Neural crest cell (in vitro differentiated cells): ENCODE data around the gene OR1B1. TPM values are rescaled to one million over a fixed set of nuclear protein-coding genes. Genes with fewer than 3 reads are reported as not detected.

Source experiments
- DNase-seq: peaks from one replicate; pipeline ENCODE4 v3.0.0; 2021; ENCODE audit warnings: low read depth, mixed read lengths, low spot score
- H3K27ac Mint-ChIP-seq: one replicate; pipeline ENCODE4 v1.8.0; 2021; ENCODE audit warnings: mild to moderate bottlenecking, mixed read lengths; ENCODE audit not compliant: unreplicated experiment
- H3K27me3 Mint-ChIP-seq: 2 replicates; pipeline ENCODE4 v1.8.0; 2021; ENCODE audit warnings: low read depth, mild to moderate bottlenecking, mixed read lengths
- H3K36me3 Mint-ChIP-seq: 2 replicates; pipeline ENCODE4 v1.8.0; 2021; ENCODE audit warnings: low read depth, mild to moderate bottlenecking, mixed read lengths
- H3K4me1 Mint-ChIP-seq: 2 replicates; pipeline ENCODE4 v1.8.0; 2021; ENCODE audit warnings: mixed read lengths
- H3K4me3 Mint-ChIP-seq: one replicate; pipeline ENCODE4 v1.8.0; 2021; ENCODE audit warnings: mild to moderate bottlenecking, mixed read lengths
- H3K9me3 Mint-ChIP-seq: 2 replicates; pipeline ENCODE4 v1.8.0; 2021; ENCODE audit warnings: mixed read lengths
- long read RNA-seq: library from polyadenylated mRNA; unstranded; transcript quantifications from one replicate; pipeline ENCODE4 v2.0.0, GENCODE V29; 2020
- total RNA-seq: library from RNA; stranded (reverse); gene quantifications from 2 replicates; pipeline ENCODE4 v1.2.1, GENCODE V29; 2021
- TF ChIP-seq, protein P1 (sequence below): fragments of 200-600 bp; sonication (generic); conservative IDR thresholded peaks from 2 replicates; pipeline ENCODE4 v1.5.0; 2021; ENCODE audit warnings: antibody characterized with exemption, mild to moderate bottlenecking

The OR1B1 gene
- total RNA-seq, result not detected in 2 replicates
- long read RNA-seq, result 0 reads

DNA sequence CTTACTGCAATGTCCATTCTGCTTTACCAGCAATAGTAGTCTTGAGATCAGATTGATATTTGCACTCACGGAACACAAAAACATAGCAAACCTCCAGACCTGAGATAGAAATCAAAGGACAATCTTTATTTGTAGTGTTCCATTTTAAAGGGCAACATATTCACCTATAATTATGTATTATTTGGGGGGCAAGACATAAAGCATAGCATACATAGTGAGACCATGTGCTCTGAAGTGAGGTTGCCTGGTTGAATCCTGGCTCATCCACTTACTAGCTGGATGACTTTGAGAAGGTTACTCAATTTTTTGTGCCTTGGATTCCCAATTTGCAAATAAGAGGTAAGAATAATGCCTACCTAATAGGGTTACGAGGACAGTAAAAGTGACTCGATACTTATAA is at the start of gene OR1B1:
TSS of gene OR1B1 (minus strand) at position 101 of the 400 bp plus-strand sequence.
- peaks cover 10% of the 10 kb centered on the region for H3K9me3 Mint-ChIP-seq
- no peaks in the 10 kb centered on the region for H3K4me1 Mint-ChIP-seq
- no peaks in the 10 kb centered on the region for H3K36me3 Mint-ChIP-seq
- peaks cover 19% of the 10 kb centered on the region for H3K27me3 Mint-ChIP-seq
- H3K27ac Mint-ChIP-seq, result no peak within 1 kb of the TSS
- no peak for DNase-seq
- H3K4me3 Mint-ChIP-seq, result no peak within 1 kb of the TSS
- TF ChIP-seq, protein P1, sequence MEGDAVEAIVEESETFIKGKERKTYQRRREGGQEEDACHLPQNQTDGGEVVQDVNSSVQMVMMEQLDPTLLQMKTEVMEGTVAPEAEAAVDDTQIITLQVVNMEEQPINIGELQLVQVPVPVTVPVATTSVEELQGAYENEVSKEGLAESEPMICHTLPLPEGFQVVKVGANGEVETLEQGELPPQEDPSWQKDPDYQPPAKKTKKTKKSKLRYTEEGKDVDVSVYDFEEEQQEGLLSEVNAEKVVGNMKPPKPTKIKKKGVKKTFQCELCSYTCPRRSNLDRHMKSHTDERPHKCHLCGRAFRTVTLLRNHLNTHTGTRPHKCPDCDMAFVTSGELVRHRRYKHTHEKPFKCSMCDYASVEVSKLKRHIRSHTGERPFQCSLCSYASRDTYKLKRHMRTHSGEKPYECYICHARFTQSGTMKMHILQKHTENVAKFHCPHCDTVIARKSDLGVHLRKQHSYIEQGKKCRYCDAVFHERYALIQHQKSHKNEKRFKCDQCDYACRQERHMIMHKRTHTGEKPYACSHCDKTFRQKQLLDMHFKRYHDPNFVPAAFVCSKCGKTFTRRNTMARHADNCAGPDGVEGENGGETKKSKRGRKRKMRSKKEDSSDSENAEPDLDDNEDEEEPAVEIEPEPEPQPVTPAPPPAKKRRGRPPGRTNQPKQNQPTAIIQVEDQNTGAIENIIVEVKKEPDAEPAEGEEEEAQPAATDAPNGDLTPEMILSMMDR, result no peak

DNA sequence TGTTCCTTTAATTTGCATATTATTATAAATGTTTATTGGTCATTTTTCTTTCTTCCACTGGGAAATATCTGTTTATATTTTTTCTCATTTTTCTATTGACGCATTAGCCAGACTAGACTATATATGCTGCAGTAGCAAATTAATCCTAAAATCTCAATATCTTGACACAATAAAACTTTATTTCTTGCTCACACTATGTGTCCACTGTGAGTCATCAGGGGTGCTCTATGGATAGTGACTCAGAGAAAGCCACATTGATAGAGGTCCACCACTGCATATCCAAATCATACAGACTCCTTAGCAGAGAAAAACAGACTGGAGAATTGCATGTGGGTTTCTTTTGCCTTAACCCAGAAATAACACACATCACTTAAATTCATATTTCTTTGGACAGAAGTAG is 38.3 kb upstream of the OR1B1 start:
- DNase-seq, result no peak
- H3K27ac Mint-ChIP-seq, result no peak overlapping the region
- peaks cover 11% of the 10 kb centered on the region for H3K9me3 Mint-ChIP-seq
- no peak overlapping the region for H3K4me3 Mint-ChIP-seq
- TF ChIP-seq, protein P1, result no peak
- no peaks in the 10 kb centered on the region for H3K4me1 Mint-ChIP-seq
- H3K36me3 Mint-ChIP-seq, result no peaks in the 10 kb centered on the region
- H3K27me3 Mint-ChIP-seq, result peaks cover 2% of the 10 kb centered on the region

DNA sequence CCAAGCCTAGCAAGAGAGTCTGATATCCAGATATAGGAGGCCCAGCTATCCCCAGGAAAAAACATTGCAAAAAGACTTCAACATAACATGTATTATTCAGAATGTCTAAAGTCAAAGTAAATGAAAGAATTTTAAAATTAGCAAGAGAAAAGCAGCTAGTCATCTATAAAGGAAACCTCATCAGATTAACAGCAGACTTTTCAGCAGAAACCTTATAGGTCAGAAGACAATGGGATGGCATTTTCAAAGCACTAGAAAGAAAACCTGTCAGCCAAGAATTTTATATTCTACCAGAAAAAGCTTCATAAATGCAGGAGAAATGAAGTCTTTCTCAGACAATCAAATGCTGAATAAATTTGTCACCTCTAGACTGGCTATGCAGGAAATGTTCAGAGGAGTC is 27.4 kb upstream of the OR1B1 start:
- no peaks in the 10 kb centered on the region for H3K36me3 Mint-ChIP-seq
- TF ChIP-seq, protein P1, result no peak
- H3K9me3 Mint-ChIP-seq, result peaks cover 11% of the 10 kb centered on the region
- peaks cover under 1% of the 10 kb centered on the region for H3K27me3 Mint-ChIP-seq
- H3K4me3 Mint-ChIP-seq, result no peak overlapping the region
- H3K27ac Mint-ChIP-seq, result no peak overlapping the region
- DNase-seq, result no peak
- no peaks in the 10 kb centered on the region for H3K4me1 Mint-ChIP-seq

DNA sequence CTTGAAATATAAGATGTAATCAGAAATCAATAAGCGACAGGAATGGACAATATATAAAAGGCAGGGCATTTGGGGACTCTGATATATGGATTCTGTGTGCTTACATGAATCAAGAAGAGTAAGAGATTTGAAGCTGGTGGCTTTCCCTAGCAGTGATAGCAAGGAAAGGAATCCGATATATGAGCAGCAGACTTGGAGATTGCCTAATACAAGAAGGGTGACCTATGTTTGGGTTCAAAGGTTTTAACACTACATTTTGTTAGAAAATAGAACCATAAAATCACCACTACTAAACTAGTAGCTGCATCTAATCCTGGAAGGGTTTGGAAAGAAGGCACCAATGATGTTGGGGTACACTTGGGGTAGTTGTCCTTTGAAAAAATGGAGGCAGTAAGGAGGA is 15.1 kb upstream of the OR1B1 start:
- TF ChIP-seq, protein P1, result no peak
- H3K27ac Mint-ChIP-seq, result no peak overlapping the region
- no peak for DNase-seq
- peaks cover 32% of the 10 kb centered on the region for H3K27me3 Mint-ChIP-seq
- peaks cover 7% of the 10 kb centered on the region for H3K9me3 Mint-ChIP-seq
- H3K4me1 Mint-ChIP-seq, result no peaks in the 10 kb centered on the region
- no peaks in the 10 kb centered on the region for H3K36me3 Mint-ChIP-seq
- H3K4me3 Mint-ChIP-seq, result no peak overlapping the region

DNA sequence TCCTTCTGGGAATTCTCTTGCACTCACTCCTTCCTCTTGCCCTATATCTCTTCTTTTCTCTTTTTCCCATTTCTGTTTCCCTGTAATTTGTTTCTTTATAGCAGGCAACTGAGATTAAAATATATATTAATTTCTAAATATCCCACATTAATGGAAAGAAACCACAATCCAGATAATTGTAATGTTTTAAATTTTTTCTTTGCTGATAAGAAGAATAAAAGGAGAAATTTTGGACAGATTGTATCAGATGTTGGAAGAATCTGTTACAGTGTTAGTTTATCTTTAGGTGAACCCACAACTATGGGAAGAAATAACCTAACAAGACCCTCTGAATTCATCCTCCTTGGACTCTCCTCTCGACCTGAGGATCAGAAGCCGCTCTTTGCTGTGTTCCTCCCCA is 4.0 kb upstream of the OR1B1 start, which contains the start of gene OR1L1:
TSS of gene OR1L1 (plus strand) at position 301 of the 400 bp plus-strand sequence. CDS start at position 301, 0 bp downstream.
- Mint-ChIP-seq H3K4me3 (no peak within 1 kb of the TSS), H3K4me1 (no peaks in the 10 kb centered on the region), H3K36me3 (no peaks in the 10 kb centered on the region), H3K27me3 (peaks cover 19% of the 10 kb centered on the region), H3K27ac (no peak within 1 kb of the TSS), H3K9me3 (peaks cover 8% of the 10 kb centered on the region)
- TF ChIP-seq, protein P1, result no peak
- DNase-seq, result no peak
